ENCODE measurements around the gene KRT4. TPM values are rescaled to one million over a fixed set of nuclear protein-coding genes. Genes with fewer than 3 reads are reported as not detected.

The KRT4 gene
- total and polyA plus RNA-seq, 2 experiments from 2014 or later, result 4.2 to 8.7 TPM

- Histone ChIP-seq H3K4me3 (no peak overlapping the region), H3K4me1 (ENCODE audit: insufficient read depth) (peaks cover 5% of the 10 kb centered on the region), H3K9me3 (ENCODE audit: low read depth) (no peaks in the 10 kb centered on the region), H3K36me3 (replicated peaks; ENCODE audit: insufficient read depth, low read depth) (no peaks in the 10 kb centered on the region), H4K20me1 (ENCODE audit: insufficient read depth, poor library complexity, severe bottlenecking) (no peaks in the 10 kb centered on the region), H3K27ac (no peak overlapping the region), H3K79me2 (no peaks in the 10 kb centered on the region), H3K9me2 (replicated peaks; ENCODE audit: insufficient read depth) (no peaks in the 10 kb centered on the region), H3K27me3 (no peaks in the 10 kb centered on the region), H2AFZ (no peak overlapping the region), H3K4me2 (no peak overlapping the region)
- TF ChIP-seq EZH2 (IDR thresholded peaks at IDR 0.05; ENCODE audit: borderline replicate concordance), result no peak
- no peak for TF ChIP-seq EZH2phosphoT487 (IDR thresholded peaks at IDR 0.05; ENCODE audit: low read depth, severe bottlenecking, unreplicated experiment)
- TF ChIP-seq CTCF (IDR thresholded peaks at IDR 0.05; ENCODE audit: poor library complexity), result no peak
- 88% methylated on average over 10 of the region's 10 CpGs for WGBS (ENCODE audit: low lambda C conversion rate, missing lambda C conversion rate)
- no peak for DNase-seq (ENCODE audit: low spot score)
Measured at GRCh38 chr12:52792185-52793029, 21.5 kb downstream of the KRT4 start.

- no peaks in the 10 kb centered on the region for H3K9me3 ChIP-seq (ENCODE audit: low read depth)
- no peak overlapping the region for H3K4me2 ChIP-seq
- H3K36me3 ChIP-seq (replicated peaks; ENCODE audit: insufficient read depth, low read depth), result no peaks in the 10 kb centered on the region
- H3K4me1 ChIP-seq (ENCODE audit: insufficient read depth), result peaks cover 5% of the 10 kb centered on the region
- no peak for DNase-seq (ENCODE audit: low spot score)
- TF ChIP-seq EZH2phosphoT487 (IDR thresholded peaks at IDR 0.05; ENCODE audit: low read depth, severe bottlenecking, unreplicated experiment) (no peak), CTCF (IDR thresholded peaks at IDR 0.05; ENCODE audit: poor library complexity) (no peak)
- no peaks in the 10 kb centered on the region for H4K20me1 ChIP-seq (ENCODE audit: insufficient read depth, poor library complexity, severe bottlenecking)
- H3K79me2 ChIP-seq, result no peaks in the 10 kb centered on the region
- no peaks in the 10 kb centered on the region for H3K9me2 ChIP-seq (replicated peaks; ENCODE audit: insufficient read depth)
- H3K27ac ChIP-seq, result no peak overlapping the region
- 93% methylated on average over 12 of the region's 12 CpGs for WGBS (ENCODE audit: low lambda C conversion rate, missing lambda C conversion rate)
- H3K27me3 ChIP-seq, result no peaks in the 10 kb centered on the region
- no peak overlapping the region for H3K4me3 ChIP-seq
- H2AFZ ChIP-seq, result no peak overlapping the region
Measured at GRCh38 chr12:52791271-52792184, 22.4 kb downstream of the KRT4 start.

GRCh38 chr12:52790427-52791270 lies 23.3 kb downstream of the KRT4 start:
- no peak overlapping the region for H3K4me2 ChIP-seq
- DNase-seq (ENCODE audit: low spot score), result no peak
- no peak overlapping the region for H3K27ac ChIP-seq
- TF ChIP-seq CTCF (IDR thresholded peaks at IDR 0.05; ENCODE audit: poor library complexity) (no peak), EZH2phosphoT487 (IDR thresholded peaks at IDR 0.05; ENCODE audit: low read depth, severe bottlenecking, unreplicated experiment) (no peak), EZH2 (IDR thresholded peaks at IDR 0.05; ENCODE audit: borderline replicate concordance) (no peak)
- no peaks in the 10 kb centered on the region for H3K79me2 ChIP-seq
- no peaks in the 10 kb centered on the region for H3K36me3 ChIP-seq (replicated peaks; ENCODE audit: insufficient read depth, low read depth)
- no peak overlapping the region for H2AFZ ChIP-seq
- H4K20me1 ChIP-seq (ENCODE audit: insufficient read depth, poor library complexity, severe bottlenecking), result no peaks in the 10 kb centered on the region
- 75% methylated on average over 19 of the region's 19 CpGs for WGBS (ENCODE audit: low lambda C conversion rate, missing lambda C conversion rate)
- no peak overlapping the region for H3K4me3 ChIP-seq
- H3K4me1 ChIP-seq (ENCODE audit: insufficient read depth), result peaks cover 5% of the 10 kb centered on the region
- H3K9me2 ChIP-seq (replicated peaks; ENCODE audit: insufficient read depth), result no peaks in the 10 kb centered on the region
- no peaks in the 10 kb centered on the region for H3K9me3 ChIP-seq (ENCODE audit: low read depth)
- no peaks in the 10 kb centered on the region for H3K27me3 ChIP-seq
